Measurements from ENCODE around the gene ZNF428. TPM values are rescaled to one million over a fixed set of nuclear protein-coding genes. Genes with fewer than 3 reads are reported as not detected.
A peak's percentile ranks its signal among the peaks of the same experiment; 100 is the strongest.

Gene ZNF428
- total RNA-seq, 4 donors from 2014 or later = 3.0 to 17.1 (median 15.1) TPM

DNA sequence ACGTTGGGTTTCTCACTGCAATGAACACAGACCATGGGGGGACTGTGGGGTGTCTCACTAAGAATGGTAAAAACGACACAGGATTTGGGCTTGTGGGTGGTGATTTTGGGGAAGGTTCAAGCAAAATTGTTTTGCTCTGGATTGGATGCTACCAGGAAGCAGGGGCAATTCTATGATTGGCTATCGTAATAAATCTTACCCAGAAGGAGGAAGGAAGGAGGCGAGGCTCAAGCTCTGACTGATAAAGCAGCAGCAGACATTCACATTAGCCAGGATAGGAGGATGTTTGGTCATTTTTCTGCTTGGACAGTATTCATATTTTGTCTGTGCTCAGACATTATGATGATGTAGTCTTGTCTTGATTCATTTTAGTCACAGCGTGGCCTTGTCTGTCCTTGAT, 21.6 kb downstream of the ZNF428 start:
- Histone ChIP-seq H3K4me3 (peak overlapping the region in 1 of 4 donors; percentile 88), H3K9me3 (no peaks in the 10 kb centered on the region), H3K4me1 (peaks cover 25 to 40% (median 31%) of the 10 kb centered on the region in 4 donors), H3K27me3 (no peaks in the 10 kb centered on the region), H3K36me3 (peaks cover 0 to 9% (median 5%) of the 10 kb centered on the region in 4 donors), H3K27ac (peak overlapping the region in 2 of 4 donors; percentile 86 to 97)
- intact Hi-C loops (cut with DNase I; ENCODE audit: low total_unique reads) (loop anchor here (10.0 kb wide), 1 partner anchor 63 kb away; the partner anchor contains the start of gene ZNF575), in situ Hi-C loops (cut with MboI; ENCODE audit: low pct_ligation_motif_present in 1 of 4, low pct_unique_long_range_greater_than_20kb in 1 of 4, low sequenced_read_pairs in 3 of 4) (no loop called here)
- DNase-seq = no peak
- TF ChIP-seq EP300 (IDR thresholded peaks at IDR 0.05; ENCODE audit: low read depth) (no peak), POLR2A (IDR thresholded peaks at IDR 0.05) (no peak), POLR2AphosphoS5 (IDR thresholded peaks at IDR 0.05) (no peak)
- TF ChIP-seq, protein P1, sequence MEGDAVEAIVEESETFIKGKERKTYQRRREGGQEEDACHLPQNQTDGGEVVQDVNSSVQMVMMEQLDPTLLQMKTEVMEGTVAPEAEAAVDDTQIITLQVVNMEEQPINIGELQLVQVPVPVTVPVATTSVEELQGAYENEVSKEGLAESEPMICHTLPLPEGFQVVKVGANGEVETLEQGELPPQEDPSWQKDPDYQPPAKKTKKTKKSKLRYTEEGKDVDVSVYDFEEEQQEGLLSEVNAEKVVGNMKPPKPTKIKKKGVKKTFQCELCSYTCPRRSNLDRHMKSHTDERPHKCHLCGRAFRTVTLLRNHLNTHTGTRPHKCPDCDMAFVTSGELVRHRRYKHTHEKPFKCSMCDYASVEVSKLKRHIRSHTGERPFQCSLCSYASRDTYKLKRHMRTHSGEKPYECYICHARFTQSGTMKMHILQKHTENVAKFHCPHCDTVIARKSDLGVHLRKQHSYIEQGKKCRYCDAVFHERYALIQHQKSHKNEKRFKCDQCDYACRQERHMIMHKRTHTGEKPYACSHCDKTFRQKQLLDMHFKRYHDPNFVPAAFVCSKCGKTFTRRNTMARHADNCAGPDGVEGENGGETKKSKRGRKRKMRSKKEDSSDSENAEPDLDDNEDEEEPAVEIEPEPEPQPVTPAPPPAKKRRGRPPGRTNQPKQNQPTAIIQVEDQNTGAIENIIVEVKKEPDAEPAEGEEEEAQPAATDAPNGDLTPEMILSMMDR (IDR thresholded peaks at IDR 0.05) = no peak
- WGBS, 2 donors (ENCODE audit: low coverage in 1 of 2) = 40 to 43% methylated on average over 4 to 5 of the region's 5 CpGs

DNA sequence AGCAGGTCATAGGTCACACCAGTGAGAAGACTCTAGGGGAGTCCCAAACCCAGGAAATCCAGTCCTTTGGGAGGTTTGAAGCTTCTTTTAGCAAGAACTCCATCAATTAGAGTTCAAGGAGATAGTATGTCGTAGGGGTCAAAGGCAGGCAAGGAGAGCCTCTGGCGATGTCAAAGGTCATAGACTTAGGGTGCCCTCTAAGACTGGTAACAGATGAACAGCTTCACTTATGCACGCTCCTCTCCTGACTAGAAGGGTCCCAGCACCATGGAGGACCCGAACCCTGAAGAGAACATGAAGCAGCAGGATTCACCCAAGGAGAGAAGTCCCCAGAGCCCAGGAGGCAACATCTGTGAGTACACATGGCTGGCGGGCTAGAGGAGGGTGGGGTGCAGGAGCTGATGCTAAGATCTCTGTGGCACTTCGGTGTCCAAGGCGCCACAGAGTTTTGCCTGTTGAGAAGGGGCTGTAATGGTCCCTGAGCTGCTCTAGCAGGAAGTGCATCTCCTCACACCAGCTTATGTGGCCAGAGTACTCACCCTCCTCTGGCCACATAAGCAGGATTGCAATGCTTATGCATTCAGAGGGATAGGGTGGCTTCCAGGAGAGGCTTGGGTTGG, 22.5 kb downstream of the ZNF428 start:
- H3K36me3 ChIP-seq = peaks cover 0 to 18% (median 9%) of the 10 kb centered on the region in 4 donors
- H3K9me3 ChIP-seq = no peaks in the 10 kb centered on the region
- intact Hi-C loops (cut with DNase I; ENCODE audit: low total_unique reads) = loop anchor here (10.0 kb wide), 1 partner anchor 62 kb away; the partner anchor contains the start of gene ZNF575
- 24% methylated on average over 7 of the region's 7 CpGs; no CpG with 5 or more reads in 1 of the 2 donors for WGBS, 2 donors (ENCODE audit: low coverage in 1 of 2)
- no peaks in the 10 kb centered on the region for H3K27me3 ChIP-seq
- H3K4me3 ChIP-seq = peak overlapping the region; percentile 50 to 88 (median 66)
- no peak for DNase-seq
- H3K27ac ChIP-seq = peak overlapping the region; percentile 86 to 98 (median 96)
- H3K4me1 ChIP-seq = peaks cover 25 to 40% (median 31%) of the 10 kb centered on the region in 4 donors
- TF ChIP-seq EP300 (IDR thresholded peaks at IDR 0.05; ENCODE audit: low read depth) (no peak), POLR2AphosphoS5 (IDR thresholded peaks at IDR 0.05) (no peak), POLR2A (IDR thresholded peaks at IDR 0.05) (no peak)
- TF ChIP-seq, protein P1 (IDR thresholded peaks at IDR 0.05) = no peak
- in situ Hi-C loops (cut with MboI; ENCODE audit: low pct_ligation_motif_present in 1 of 4, low pct_unique_long_range_greater_than_20kb in 1 of 4, low sequenced_read_pairs in 3 of 4) = no loop called here

DNA sequence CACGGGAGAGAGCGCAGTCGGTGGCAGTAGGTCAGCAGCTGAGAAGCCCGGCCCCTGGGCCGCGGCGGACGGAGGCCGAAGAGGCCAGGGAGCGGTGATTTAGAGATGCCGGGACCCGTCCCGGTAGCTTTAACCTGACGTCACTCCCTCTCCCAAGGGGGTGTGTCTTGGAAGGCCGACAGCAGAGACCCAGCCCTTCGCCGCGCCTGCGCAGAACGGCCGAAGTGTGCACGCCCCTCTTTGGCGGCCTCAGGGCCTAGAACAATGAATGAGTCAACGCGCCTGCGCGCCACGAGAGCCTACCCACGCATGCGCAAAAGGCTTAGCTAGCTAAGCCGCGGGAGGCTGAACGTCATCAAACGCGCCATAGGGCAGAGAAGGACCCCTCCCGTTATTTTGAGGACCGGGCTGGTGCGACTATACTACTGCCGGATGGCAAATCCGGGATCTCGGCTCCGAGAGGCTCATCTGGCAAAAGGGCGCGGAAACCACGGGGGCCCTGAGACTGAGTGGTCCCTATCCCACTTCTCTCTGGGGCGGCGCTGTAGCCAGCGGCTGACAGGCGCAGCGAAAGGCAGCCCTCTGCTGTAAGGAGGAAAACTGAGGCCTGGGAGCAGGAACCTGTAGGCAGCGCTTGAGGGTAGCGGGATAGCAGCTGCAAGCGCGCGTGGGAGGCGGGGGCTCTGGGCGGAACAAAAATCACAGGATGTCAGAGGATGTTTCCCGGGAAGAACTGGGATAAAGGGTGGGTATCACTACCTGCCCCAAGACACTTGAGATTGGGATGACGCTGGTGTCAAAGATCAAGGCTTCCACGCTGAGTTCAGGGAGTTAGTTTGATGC, 23.2 kb downstream of the ZNF428 start, which contains the start of the genes IRGQ and ZNF576:
Gene IRGQ, minus strand, starts transcription at position 136 of the 843 bp plus-strand sequence. CDS start 796 bp downstream, outside the sequence.
Gene ZNF576, plus strand, starts transcription at position 597 of the 843 bp plus-strand sequence. CDS start 514 bp downstream, outside the sequence.
- in situ Hi-C loops (cut with MboI; ENCODE audit: low pct_ligation_motif_present in 1 of 4, low pct_unique_long_range_greater_than_20kb in 1 of 4, low sequenced_read_pairs in 3 of 4) (no loop called here), intact Hi-C loops (cut with DNase I; ENCODE audit: low total_unique reads) (loop anchor here (10.0 kb wide), 1 partner anchor 61 kb away; the partner anchor contains the start of gene ZNF575)
- 1% methylated on average over 55 of the region's 60 CpGs; no CpG with 5 or more reads in 1 of the 2 donors for WGBS, 2 donors (ENCODE audit: low coverage in 1 of 2)
- DNase-seq = peak; percentile 100
- TF ChIP-seq EP300 (IDR thresholded peaks at IDR 0.05; ENCODE audit: low read depth) (no peak), POLR2AphosphoS5 (IDR thresholded peaks at IDR 0.05) (peak; percentile 96 to 97 (median 96)), POLR2A (IDR thresholded peaks at IDR 0.05) (peak; percentile 93)
- TF ChIP-seq, protein P1 (IDR thresholded peaks at IDR 0.05) = peak in 2 of 5 experiments; percentile 12 to 19
- H3K27ac ChIP-seq = peak within 1 kb of the TSS; percentile 86 to 98 (median 96)
- H3K4me1 ChIP-seq = peaks cover 25 to 40% (median 31%) of the 10 kb centered on the region in 4 donors
- peaks cover 0 to 20% (median 9%) of the 10 kb centered on the region in 4 donors for H3K36me3 ChIP-seq
- no peaks in the 10 kb centered on the region for H3K27me3 ChIP-seq
- H3K4me3 ChIP-seq = peak within 1 kb of the TSS; percentile 50 to 88 (median 73)
- no peaks in the 10 kb centered on the region for H3K9me3 ChIP-seq

Data from transverse colon (tissue), 4 donors.